SKM-1 (cell line): Measurements from ENCODE around the gene UBAP2L.
"Not testable (repeated sequence)": the region's sequence is repeated elsewhere in the genome, so short reads cannot be mapped to it uniquely, and the experiment has no call there.

Source experiments
- DNase-seq: peaks from one replicate; lab custom pipeline; 2025; ENCODE audit not compliant: unreplicated experiment; lab: John Stamatoyannopoulos, UW

UBAP2L gene

DNA sequence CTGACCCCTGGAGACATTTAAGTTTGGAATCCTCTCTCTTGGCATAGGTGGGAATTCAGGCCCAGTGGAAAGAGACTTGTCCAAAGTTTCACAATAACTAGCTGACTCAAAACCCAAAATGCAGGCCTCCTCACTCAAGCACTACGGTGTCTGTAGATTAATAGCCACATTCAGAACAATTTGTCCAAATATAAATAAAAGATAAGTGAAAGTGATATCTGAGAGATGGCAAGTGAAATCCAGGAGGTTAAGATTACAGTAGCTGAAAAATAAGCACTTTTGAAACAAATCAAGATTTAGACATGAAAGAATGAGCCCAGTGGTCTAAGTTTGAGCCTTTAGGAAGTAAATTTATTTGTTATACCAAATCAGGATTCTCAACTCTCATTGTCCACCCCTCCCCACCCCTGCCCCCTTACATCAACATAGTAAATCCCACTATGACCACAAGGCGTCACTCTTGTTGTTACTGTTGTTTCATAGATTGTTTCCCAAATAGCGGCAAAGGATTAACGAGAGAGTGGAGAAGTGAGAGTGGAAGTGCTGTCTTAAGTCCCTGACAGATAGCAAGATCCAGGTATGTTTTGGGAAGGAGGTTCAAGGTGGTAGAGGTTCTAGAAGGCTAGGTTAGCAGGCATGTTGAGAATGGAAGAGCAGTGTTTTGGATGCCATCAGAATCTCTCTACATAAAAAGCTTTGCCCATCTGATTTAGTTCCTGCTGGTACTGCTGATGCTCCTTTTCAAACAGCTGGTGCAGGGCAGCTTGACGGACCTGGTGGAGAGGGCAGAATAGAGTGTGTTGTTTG is 21.8 kb upstream of the UBAP2L start:
- peak; percentile 68 for DNase-seq

DNA sequence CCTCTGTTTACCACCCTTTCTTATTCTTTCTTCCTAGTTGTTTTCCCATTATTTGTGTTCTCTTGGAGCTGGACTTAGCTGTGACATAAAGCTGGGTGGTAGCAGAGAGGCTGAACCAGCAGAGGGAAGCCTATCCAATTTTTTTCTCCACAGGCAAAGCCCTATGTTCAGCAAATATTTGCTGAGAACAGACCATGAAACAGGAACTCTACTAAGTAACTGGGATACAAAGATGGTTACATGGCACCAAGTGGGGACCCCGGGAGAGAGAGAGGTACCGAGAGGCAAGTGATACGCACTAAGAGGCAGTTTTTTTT is 21.2 kb upstream of the UBAP2L start:
- DNase-seq: no peak

DNA sequence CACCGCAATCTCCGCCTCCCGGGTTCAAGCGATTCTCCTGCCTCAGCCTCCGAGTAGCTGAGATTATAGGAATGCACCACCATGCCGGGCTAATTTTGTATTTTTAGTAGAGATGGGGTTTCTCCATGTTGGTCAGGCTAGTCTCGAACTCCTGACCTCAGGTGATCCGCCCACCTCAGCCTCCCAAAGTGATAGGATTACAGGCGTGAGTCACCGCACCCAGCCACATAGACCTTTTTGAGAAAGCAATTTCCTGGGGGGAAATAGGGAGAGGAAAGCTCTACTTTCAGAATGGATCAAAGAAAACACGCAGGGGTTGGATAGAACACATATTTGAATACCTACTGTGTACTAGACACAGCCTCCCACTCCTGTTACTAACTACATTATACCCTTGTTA is 15.0 kb upstream of the UBAP2L start:
- not testable (repeated sequence) for DNase-seq

DNA sequence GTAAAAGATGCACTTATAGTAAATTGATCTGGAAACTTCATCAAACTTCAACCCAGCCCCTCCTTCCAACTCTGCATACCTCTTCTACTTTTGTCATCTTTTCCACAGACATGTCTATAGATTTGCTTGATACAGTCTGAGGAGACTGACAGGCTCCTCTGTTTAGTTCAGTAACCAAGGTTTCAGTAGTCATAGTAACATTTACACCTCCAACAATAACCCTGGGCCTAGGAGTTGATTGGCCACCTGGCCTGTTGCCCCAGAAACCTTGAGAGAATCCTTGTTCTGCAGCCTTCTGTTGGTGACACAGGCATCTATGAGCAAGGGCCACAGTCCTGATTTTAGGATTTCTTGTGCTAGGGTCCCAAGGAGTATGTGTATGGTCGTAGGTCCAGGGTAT is 14.6 kb upstream of the UBAP2L start, which contains the start of gene CFAP141:
Gene CFAP141 (minus strand): TSS at position 138 of the 400 bp plus-strand sequence. CDS start 26 bp downstream, at position 112.
- DNase-seq: no peak

DNA sequence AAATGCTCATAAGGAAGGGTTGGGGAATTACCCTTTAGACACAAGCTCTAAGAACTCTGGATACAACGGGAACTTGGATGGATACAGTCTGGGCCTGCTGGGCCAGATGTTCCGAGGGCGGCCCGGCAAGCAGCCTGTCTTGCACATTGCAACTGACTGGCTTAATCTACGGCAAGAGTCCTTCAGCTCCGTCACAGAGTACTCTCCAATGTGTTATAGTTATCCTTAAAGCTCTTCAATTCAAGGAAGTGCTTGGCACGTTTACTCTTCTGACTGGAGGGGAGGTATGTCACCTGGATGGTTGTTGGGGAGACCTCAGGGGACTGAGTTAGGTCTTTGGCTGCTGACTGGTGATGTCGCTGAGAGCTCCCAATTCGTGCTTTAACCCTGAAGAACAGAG is 13.5 kb upstream of the UBAP2L start:
- no peak for DNase-seq

DNA sequence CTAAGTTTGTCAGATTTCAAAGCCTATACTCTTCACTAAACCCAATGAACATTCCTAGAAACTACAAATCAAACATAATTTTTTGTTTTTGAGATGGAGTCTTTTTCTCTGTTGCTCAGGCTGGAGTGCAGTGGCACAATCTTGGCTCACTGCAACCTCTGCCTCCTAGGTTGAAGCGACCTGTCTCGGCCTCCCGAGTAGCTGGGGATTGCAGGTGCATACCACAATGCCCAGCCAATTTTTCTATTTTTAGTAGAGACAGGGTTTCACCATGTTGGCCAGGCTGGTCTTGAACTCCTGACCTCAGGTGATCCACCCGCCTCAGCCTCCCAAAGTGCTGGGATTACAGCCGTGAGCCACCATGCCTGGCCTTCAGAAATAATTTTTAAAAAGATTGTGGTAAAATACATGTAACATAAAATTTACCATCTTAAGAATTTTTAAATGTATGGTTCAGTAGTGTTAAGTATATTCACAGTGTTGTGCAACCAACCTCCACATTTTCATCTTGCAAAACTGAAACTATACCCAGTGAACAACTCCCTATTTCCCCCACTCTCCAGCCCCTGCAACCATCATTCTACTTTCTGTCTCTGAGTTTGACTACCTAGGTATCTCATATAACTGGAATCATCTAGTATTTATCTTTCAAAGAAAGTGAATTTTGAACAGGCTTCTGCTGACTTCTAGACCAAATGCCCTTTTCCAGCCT is 11.9 kb upstream of the UBAP2L start:
- DNase-seq: no peak

DNA sequence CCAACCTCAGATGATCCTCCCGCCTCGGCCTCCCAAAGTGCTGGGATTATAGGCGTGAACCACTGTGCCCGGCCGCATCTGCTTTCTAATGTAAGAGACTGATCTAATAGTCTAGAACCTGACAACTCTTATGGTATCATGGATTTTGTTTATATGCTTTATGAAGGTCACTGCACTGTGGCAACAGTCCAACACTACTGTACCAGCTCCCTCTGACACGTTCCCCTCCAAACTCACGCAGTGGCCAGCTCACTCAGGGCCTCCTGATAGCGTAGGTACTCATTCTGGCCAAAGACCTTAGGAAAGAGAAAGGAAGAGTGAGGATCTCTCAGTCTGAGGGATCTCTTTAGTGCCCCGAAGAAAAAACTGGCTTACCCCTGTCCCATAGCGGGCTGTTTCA is 8.7 kb upstream of the UBAP2L start:
- no peak for DNase-seq

DNA sequence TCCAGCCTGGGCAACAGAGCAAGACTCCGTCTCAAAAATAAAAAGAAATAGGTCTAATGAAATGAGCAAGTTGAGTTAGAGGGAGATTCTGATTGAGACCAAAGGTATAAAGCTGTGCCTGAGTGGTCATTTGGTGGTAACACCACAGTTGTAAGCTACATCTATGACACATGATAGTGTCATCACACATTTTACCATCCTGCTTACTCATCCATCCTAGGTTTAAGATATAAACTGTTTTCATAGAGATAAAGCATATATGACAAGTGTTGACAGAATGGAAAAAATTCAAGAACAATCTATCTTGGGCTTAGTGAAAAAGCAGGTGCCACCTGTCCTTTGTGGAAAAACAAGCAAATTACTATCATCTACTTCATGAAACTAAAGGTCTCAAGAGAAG is 7.5 kb upstream of the UBAP2L start:
- no peak for DNase-seq

DNA sequence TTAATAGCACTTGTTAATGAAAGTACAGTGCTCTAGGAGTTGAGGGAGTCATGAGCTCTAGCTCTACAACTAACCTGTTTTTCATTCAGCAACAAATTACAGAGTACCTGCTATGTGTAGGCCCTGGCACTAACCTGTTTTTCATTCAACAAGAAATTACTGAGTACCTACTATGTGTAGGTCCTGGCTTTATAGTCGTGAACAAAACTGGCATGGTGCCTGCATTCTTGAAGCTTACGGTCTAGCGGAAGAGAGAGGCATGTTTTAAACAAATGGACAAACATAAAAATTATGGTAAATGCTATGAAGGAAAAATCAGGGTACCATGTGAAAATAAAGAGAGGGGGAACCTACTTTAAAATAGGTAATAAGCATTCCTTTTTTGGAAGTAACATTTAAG is 2.2 kb upstream of the UBAP2L start:
- no peak for DNase-seq

DNA sequence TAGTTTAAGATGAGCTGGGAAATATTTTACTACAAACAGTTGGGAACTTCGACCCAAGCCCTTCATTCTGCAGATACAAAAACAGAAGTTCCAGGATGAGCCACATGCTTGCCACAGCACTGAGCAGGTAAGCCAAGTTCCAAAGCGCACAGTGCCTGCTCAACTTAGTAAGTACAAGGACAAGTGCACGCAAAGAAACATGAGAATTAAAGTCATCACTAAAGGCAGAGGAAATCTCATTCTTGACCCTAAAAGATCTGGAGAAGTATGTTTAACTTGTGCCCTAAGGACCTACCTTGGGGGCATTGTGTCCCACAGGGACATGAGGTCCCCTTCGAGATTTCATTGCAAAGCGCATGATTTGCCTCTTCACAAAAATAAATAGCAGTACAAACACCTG is 1.2 kb upstream of the UBAP2L start:
- peak; percentile 26 for DNase-seq

DNA sequence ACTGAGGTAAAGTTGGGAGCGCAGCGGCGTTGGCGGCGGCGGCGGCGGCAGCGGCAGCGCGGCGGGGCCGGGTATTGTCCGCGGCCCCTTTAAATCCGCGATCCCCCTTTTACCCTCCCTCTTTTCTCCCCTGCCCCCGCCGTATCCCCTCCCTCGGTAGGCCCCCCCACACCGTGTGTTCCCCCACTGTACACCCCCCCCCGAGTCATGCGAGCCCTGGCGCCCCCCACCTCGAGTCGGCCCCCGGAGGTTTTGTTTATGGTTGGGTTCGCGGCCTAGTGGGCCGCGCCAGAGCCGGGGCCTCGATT is 169 bp downstream of the UBAP2L start:
- DNase-seq: no peak

DNA sequence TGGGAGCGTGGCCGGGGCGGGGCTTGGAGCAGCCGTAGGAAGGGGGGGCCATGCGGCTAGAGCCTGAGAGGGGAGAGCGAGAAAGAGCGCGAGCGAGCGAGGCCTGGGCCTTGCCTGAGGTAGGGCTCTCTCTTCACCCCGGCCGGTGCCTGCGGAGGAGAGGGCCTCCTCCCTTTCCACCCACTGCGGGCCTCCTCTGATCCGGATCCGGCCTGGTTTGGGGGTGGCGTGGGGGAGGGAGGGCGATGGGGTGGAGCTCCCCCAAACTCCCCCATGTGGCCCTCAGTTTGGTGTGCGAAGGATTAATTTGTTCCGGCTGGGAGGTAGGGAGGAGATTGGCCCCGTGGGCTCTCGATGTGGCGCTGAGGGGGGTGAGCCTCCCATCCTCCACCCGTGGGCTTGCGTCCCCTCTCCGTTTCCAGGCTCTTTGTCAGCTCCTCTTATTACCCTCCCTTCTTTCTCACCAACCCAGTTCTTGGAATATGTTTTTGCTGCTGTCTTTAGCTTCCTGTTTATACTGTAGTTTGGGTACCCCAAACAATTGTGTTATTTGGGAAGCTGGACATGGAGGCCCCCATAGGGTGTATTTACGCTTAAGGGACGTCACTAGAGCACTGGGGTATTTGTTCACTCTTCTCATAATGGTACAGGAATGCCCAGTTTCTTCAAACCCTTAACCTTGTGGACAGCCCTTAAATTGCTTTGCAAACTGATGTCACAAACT is 685 bp downstream of the UBAP2L start:
- DNase-seq: no peak

DNA sequence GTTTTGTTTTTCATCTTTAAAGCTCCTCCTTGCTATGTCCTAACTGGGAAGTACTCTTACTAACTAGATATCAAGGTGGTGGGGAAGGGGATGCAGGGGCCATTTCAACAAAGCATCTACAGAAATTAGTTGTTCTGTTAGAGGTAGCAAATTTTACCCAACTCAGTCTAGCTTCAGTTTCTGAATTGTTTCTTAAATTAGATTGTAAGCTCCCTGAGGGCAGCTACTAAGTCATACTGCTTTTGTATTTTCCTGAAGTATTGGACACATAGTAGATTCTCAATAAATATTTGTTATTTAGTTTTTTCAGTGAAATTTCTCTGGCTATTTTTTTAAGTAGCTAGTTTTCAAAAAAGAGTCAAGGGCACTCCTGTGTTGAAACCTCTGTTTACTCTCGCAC is 1.8 kb downstream of the UBAP2L start:
- no peak for DNase-seq

DNA sequence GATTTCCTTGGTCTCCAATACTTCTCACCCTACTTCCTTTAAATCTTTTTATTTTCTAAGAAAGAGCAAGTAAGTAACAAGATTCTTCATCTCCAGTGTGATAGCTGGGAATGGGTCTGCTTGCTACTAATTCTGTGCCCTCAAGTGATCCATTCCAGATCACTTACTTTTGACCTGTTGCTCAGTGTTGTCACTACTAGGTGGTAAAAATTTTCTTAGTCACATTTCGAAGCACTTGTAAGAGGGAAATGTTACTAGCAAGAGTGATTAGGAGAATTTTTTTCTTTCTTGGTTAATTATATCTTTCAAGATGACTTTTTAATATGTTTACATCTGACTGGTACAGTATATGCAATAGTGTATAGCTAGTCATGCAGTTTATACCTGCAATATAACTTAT is 2.2 kb downstream of the UBAP2L start:
- DNase-seq: no peak

DNA sequence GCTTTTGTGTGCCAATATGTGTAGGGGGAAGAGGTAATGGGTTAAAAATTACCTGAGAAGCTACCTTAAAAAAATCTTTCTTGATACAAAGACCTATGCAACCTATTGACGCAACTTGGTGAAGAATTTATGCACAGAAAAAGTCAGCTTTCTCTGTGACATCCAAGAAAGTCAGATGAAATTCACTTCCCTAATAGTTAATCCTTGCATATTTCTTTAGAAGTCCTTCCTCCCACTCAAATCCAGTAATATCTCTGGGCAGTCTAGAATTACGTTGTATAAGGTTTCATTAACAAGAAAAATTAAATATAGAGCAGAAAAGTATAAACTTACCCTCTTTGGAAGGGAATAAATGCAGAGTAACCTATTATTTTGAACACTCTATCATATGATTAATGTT is 2.9 kb downstream of the UBAP2L start:
- DNase-seq: no peak

DNA sequence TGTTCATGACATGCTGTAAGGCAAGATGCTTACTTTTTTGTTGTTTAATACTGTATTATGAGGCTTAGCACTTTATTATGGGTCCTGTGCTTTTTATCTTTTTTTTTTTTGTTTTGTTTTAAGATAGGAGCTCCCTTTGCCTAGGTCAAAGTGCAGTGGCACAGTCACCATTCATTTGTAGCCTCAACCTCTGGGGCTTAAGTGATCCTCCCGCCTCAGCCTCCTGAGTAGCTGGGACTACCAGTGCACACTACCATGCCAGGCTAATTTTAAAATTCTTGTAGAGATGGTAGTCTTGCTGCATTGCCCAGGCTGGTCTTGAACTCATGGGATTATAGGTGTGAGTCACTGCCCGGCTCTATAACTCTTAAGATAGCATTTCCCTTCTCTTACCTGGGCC is 4.6 kb downstream of the UBAP2L start:
- no peak for DNase-seq

DNA sequence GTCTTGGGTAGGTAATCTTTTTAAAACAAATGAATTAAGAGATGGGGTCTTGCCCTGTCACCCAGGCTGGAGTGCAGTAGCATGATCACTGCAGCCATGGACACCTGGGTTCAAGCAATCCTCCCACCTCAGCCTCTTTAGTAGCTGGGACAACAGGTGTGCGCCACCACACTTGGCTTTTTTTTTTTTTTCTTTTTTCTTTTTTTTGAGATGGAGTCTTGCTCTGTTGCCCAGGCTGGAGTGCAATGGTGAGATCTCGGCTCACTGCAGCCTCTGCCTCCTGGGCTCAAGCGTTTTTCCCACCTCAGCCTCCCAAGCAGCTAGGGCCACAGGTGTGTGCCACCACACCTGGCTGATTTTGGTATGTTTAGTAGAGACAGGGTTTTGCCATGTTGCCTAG is 10.4 kb downstream of the UBAP2L start:
- not testable (repeated sequence) for DNase-seq

DNA sequence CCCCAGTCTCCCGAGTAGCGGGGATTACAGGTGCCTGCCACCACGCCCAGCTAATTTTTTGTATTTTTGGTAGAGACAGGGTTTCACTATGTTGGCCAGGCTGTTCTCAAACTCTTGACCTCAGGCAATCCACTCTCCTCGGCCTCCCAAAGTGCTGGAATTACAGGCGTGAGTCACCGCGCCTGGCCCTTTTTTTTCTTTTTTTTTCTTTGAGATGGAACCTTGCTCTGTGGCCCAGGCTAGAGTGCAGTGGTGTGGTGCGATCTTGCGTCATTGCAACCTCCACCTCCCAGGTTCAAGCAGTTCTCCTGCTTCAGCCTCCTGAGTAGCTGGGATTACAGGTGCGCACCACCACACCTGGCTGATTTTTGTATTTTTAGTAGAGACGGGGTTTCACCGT is 12.4 kb downstream of the UBAP2L start:
- not testable (repeated sequence) for DNase-seq

DNA sequence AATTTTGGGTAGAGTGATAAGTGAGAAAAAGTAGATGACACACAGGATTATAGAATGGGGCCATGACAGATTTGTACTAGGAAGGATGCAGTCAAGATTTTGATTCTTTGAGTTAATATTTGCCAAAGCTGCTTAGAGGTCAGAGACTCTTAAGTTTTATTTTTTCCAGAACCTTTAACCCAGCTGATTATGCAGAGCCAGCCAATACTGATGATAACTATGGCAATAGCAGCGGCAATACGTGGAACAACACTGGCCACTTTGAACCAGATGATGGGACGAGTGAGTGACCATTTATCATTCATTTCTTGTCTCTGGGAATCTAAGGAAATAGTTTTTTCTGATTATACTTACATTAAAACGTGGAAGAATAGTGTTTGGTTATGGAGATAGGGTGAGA is 16.1 kb downstream of the UBAP2L start:
- DNase-seq: no peak

DNA sequence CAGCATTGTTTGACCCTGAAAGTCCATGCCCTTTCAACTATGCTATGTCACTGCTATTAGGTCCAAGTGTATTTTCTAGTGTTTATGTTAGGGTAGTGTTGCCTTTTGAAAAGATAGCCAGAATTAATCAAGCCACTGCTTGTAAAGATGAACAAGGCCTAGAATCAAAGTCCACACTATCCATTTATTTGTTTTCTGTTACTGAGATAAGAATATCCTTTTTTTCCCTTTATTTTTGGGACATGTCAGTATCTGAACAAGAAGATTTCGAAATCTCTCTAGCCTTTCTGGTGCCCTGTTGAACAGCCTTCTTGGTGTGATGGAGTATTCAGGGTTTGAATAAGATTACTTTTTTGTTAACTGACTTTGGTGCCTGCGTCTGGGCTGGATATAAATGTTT is 16.7 kb downstream of the UBAP2L start:
- no peak for DNase-seq

DNA sequence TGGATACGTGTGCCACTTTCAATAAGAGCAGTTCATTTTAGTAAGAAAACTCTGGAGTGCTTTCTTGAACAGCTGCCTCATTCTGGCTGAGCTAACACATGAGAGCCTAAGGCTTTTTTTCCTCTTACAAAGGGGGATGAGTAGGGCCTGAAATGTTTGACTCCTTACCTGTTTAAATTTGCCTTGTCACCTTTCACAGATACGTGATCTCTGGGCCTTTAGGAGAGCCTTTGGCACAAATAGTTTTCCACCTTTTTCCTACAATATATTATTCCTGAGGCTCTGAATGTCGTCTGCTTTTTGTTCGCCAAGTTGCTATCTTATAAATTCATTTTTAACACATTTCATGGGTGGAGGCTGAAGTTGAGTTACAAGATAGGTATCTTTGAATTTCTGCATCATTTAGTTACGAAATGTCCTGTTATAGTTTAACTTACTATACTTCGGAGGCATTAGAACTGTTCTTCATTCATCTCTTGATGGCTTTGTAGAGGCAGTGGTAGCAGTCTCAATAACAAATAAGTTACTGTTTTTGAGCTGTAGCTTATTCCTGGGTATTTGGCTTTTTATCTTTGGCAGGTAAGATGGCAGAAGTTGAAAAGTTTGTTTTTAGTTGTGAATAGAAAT is 17.2 kb downstream of the UBAP2L start:
- DNase-seq: no peak

DNA sequence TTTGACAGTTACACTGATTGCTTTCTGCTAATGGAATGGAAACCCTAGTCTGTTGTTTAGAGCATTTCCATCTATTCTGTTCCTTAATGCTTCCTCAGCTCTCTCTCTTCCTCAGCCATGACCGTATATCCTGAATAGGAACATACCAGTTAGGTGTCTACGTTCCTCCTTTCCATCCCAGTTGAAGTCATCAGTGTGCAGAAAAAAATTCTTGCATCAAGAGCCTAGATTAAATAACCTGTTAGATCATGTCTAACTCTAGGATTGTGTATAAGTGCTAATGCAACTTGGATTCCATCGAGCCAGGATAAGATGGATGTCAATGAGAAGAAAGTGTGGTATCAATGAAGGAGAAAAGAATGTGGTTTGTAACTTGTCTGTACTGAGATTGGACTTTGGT is 18.7 kb downstream of the UBAP2L start:
- DNase-seq: no peak
